GM12891 (cell line): Measurements from ENCODE around the gene AP5B1.

Experiments used
- POLR2A ChIP-seq: IDR thresholded peaks from 2 replicates; pipeline ENCODE4 v1.6.1; 2011; ENCODE audit warnings: low read depth, low read length, control low read depth
- POLR2AphosphoS5 ChIP-seq: IDR thresholded peaks from 2 replicates; pipeline ENCODE4 v1.6.1; 2011; ENCODE audit warnings: low read depth, low read length, control low read depth
- POU2F2 ChIP-seq: IDR thresholded peaks from 2 replicates; pipeline ENCODE4 v1.6.1; 2011; ENCODE audit warnings: low read depth, mild to moderate bottlenecking, control low read depth, low read length, moderate library complexity
- SPI1 ChIP-seq: IDR thresholded peaks from 2 replicates; pipeline ENCODE4 v1.6.1; 2011; ENCODE audit warnings: low read depth, low read length, control low read depth
- TAF1 ChIP-seq: IDR thresholded peaks from 2 replicates; pipeline ENCODE4 v1.6.1; 2011; ENCODE audit warnings: low read depth, low read length, control low read depth

GRCh38 chr11:65741185-65741584 lies 39.6 kb downstream of the AP5B1 start:
- TF ChIP-seq POLR2AphosphoS5 (no peak), TAF1 (no peak), POLR2A (no peak), SPI1 (no peak), POU2F2 (no peak)
